PC-9 (cell line): ENCODE results near the gene FILIP1. TPM values are rescaled to one million over a fixed set of nuclear protein-coding genes. Genes with fewer than 3 reads are reported as not detected.
"Not testable (repeated sequence)": the region's sequence is repeated elsewhere in the genome, so short reads cannot be mapped to it uniquely, and the experiment has no call there.

Source experiments
- BruUV-seq: library from RNA; stranded (reverse); fragments of 400-500 nt; replicated peaks from 2 replicates; lab custom pipeline; 2021; lab: Mats Ljungman, UMichigan
- CTCF ChIA-PET: fragments of 300-600 bp; sonication (Branson Sonifier 250); formaldehyde crosslinking; loops from one replicate; lab custom pipeline; 2022; ENCODE audit warnings: antibody characterized with exemption; lab: Charles Lee
- POLR2A ChIA-PET: fragments of 300-600 bp; sonication (Branson Sonifier 250); formaldehyde crosslinking; loops from one replicate; lab custom pipeline; 2022; ENCODE audit warnings: antibody characterized with exemption; ENCODE audit not compliant: unreplicated experiment; lab: Charles Lee
- DNase-seq, 2 experiments: peaks; one replicate each; pipeline versions ENCODE4 v3.0.0 to v3.0.0-alpha.2; 2015 to 2022; ENCODE audit warnings: mixed read lengths in 1 of 2
- H2AFZ ChIP-seq: fragments of 200-600 bp; sonication (generic); 2 replicates; pipeline ENCODE4 v1.8.1; 2017; ENCODE audit warnings: antibody characterized with exemption
- H3F3A ChIP-seq: fragments of 200-600 bp; sonication (generic); 2 replicates; pipeline ENCODE4 v1.8.1; 2017; ENCODE audit warnings: antibody characterized with exemption, mild to moderate bottlenecking, low read depth; ENCODE audit not compliant: insufficient read depth
- H3K27ac ChIP-seq: fragments of 200-600 bp; sonication (generic); 2 replicates; pipeline ENCODE4 v1.6.1; 2016; ENCODE audit warnings: mixed run types
- H3K27me3 ChIP-seq: fragments of 200-600 bp; sonication (generic); 2 replicates; pipeline ENCODE4 v1.6.1; 2016; ENCODE audit warnings: low read depth, mixed run types; ENCODE audit not compliant: insufficient read depth
- H3K36me3 ChIP-seq: fragments of 200-600 bp; sonication (generic); 2 replicates; pipeline ENCODE4 v1.6.1; 2016; ENCODE audit warnings: low read depth, mixed run types
- H3K4me1 ChIP-seq: fragments of 200-600 bp; sonication (generic); replicated peaks from 2 replicates; pipeline ENCODE4 v1.6.1; 2016; ENCODE audit warnings: mixed run types; ENCODE audit not compliant: insufficient read depth
- H3K4me2 ChIP-seq: fragments of 200-600 bp; sonication (generic); 2 replicates; pipeline ENCODE4 v1.6.1; 2017; ENCODE audit warnings: mixed run types
- H3K4me3 ChIP-seq: fragments of 200-600 bp; sonication (generic); 2 replicates; pipeline ENCODE4 v1.6.1; 2016; ENCODE audit warnings: mixed run types
- H3K79me2 ChIP-seq: fragments of 200-600 bp; sonication (generic); 2 replicates; pipeline ENCODE4 v1.6.1; 2017; ENCODE audit warnings: low read depth, mixed run types
- H3K9me2 ChIP-seq: fragments of 200-600 bp; sonication (generic); 2 replicates; pipeline ENCODE4 v1.8.1; 2017; ENCODE audit warnings: mild to moderate bottlenecking; ENCODE audit not compliant: insufficient read depth
- H3K9me3 ChIP-seq: fragments of 200-600 bp; sonication (generic); 2 replicates; pipeline ENCODE4 v1.8.1; 2016; ENCODE audit warnings: low read depth; ENCODE audit not compliant: insufficient read depth
- H4K20me1 ChIP-seq: fragments of 200-600 bp; sonication (generic); 2 replicates; pipeline ENCODE4 v1.8.1; 2017; ENCODE audit not compliant: insufficient read depth
- CTCF ChIP-seq: fragments of 200-600 bp; sonication (generic); conservative IDR thresholded peaks from 2 replicates; pipeline ENCODE4 v1.6.1; 2017; ENCODE audit warnings: mixed run types, antibody characterized with exemption, mild to moderate bottlenecking, moderate library complexity
- EZH2 ChIP-seq: fragments of 200-600 bp; sonication (generic); IDR thresholded peaks from 2 replicates; pipeline ENCODE4 v1.8.0; 2017; ENCODE audit warnings: antibody characterized with exemption, low read depth
- intact Hi-C: fragments of 100-400 bp; cut with micrococcal nuclease; formaldehyde crosslinking; loops from one replicate; pipeline ENCODE4 v1.10.0; 2022; ENCODE audit not compliant: unreplicated experiment
- total RNA-seq: library from RNA; stranded (reverse); gene quantifications from 2 replicates; pipeline ENCODE4 v1.2.3, GENCODE V29; 2021

The FILIP1 gene
- total RNA-seq, 1 experiment from 2014 or later: 0.15 TPM

- no TSS peak for BruUV-seq
- DNase-seq: no peak
- no peaks in the 10 kb centered on the region for H3K4me1 ChIP-seq
- H3K4me3 ChIP-seq: no peak overlapping the region
- ChIA-PET POLR2A (no interaction called here), CTCF (no interaction called here)
- H3K4me2 ChIP-seq: no peak overlapping the region
- no peak overlapping the region for H2AFZ ChIP-seq
- no peaks in the 10 kb centered on the region for H3K9me2 ChIP-seq
- H3K9me3 ChIP-seq: no peaks in the 10 kb centered on the region
- H4K20me1 ChIP-seq: no peaks in the 10 kb centered on the region
- intact Hi-C loops: loop anchor here (5.0 kb wide), 1 partner anchor 34 kb away; no protein-coding TSS in a partner anchor
- H3K36me3 ChIP-seq: no peaks in the 10 kb centered on the region
- no peaks in the 10 kb centered on the region for H3F3A ChIP-seq
- no peaks in the 10 kb centered on the region for H3K27me3 ChIP-seq
- H3K27ac ChIP-seq: no peak overlapping the region
- no peak for TF ChIP-seq CTCF
- no peak for TF ChIP-seq EZH2
- no peaks in the 10 kb centered on the region for H3K79me2 ChIP-seq
Measured at GRCh38 chr6:75446241-75446880, 47.2 kb downstream of the FILIP1 start.

GRCh38 chr6:75445738-75446137 lies 47.9 kb downstream of the FILIP1 start:
- intact Hi-C loops: loop anchor here (5.0 kb wide), 1 partner anchor 33 kb away; no protein-coding TSS in a partner anchor
- Histone ChIP-seq H3F3A (no peaks in the 10 kb centered on the region), H3K36me3 (no peaks in the 10 kb centered on the region), H2AFZ (no peak overlapping the region), H3K27me3 (no peaks in the 10 kb centered on the region), H3K9me3 (no peaks in the 10 kb centered on the region), H3K9me2 (no peaks in the 10 kb centered on the region), H3K4me2 (no peak overlapping the region), H4K20me1 (no peaks in the 10 kb centered on the region), H3K4me3 (no peak overlapping the region), H3K27ac (no peak overlapping the region), H3K79me2 (no peaks in the 10 kb centered on the region), H3K4me1 (no peaks in the 10 kb centered on the region)
- ChIA-PET CTCF (no interaction called here), POLR2A (interaction anchor here (0.5 kb wide), 1 partner anchor 376 kb away, joined by 5 read pairs; no protein-coding TSS in a partner anchor)
- no TSS peak for BruUV-seq
- DNase-seq: no peak
- TF ChIP-seq CTCF: no peak
- TF ChIP-seq EZH2: no peak

- no peaks in the 10 kb centered on the region for H3K36me3 ChIP-seq
- no peaks in the 10 kb centered on the region for H3K4me1 ChIP-seq
- H3K79me2 ChIP-seq: no peaks in the 10 kb centered on the region
- no TSS peak for BruUV-seq
- TF ChIP-seq CTCF (no peak), EZH2 (no peak)
- no peak overlapping the region for H3K4me3 ChIP-seq
- CTCF ChIA-PET: no interaction called here
- no peak for DNase-seq
- no peaks in the 10 kb centered on the region for H3K27me3 ChIP-seq
- no peak overlapping the region for H3K4me2 ChIP-seq
- H3K27ac ChIP-seq: no peak overlapping the region
- no peak overlapping the region for H2AFZ ChIP-seq
- H3F3A ChIP-seq: no peaks in the 10 kb centered on the region
- intact Hi-C loops: loop anchor here (5.0 kb wide), 1 partner anchor 33 kb away; no protein-coding TSS in a partner anchor
- POLR2A ChIA-PET: no interaction called here
- no peaks in the 10 kb centered on the region for H3K9me2 ChIP-seq
- H3K9me3 ChIP-seq: no peaks in the 10 kb centered on the region
- no peaks in the 10 kb centered on the region for H4K20me1 ChIP-seq
Measured at GRCh38 chr6:75444899-75445298, 48.7 kb downstream of the FILIP1 start.

GRCh38 chr6:75441883-75442282 lies 51.7 kb downstream of the FILIP1 start:
- H3K9me3 ChIP-seq, H3K4me3 ChIP-seq, H3K9me2 ChIP-seq, H3K4me1 ChIP-seq, H3K4me2 ChIP-seq, intact Hi-C loops, H3K36me3 ChIP-seq, H3K79me2 ChIP-seq, H3F3A ChIP-seq, H3K27me3 ChIP-seq, H2AFZ ChIP-seq, H4K20me1 ChIP-seq, BruUV-seq, DNase-seq, H3K27ac ChIP-seq, POLR2A ChIA-PET, CTCF ChIA-PET: not testable (repeated sequence)

GRCh38 chr6:75441479-75441878 lies 52.1 kb downstream of the FILIP1 start:
- H3F3A ChIP-seq, H3K27me3 ChIP-seq, H3K4me2 ChIP-seq, H4K20me1 ChIP-seq, CTCF ChIA-PET, H3K4me3 ChIP-seq, intact Hi-C loops, H3K4me1 ChIP-seq, H3K36me3 ChIP-seq, H3K27ac ChIP-seq, H3K9me2 ChIP-seq, DNase-seq, H3K9me3 ChIP-seq, H3K79me2 ChIP-seq, H2AFZ ChIP-seq, POLR2A ChIA-PET, BruUV-seq: not testable (repeated sequence)
